Subcutaneous adipose tissue (tissue), 4 donors: ENCODE measurements around the gene KHDC1L. TPM values are rescaled to one million over a fixed set of nuclear protein-coding genes. Genes with fewer than 3 reads are reported as not detected.

Experiments
- CTCF ChIP-seq: fragments of 450-650 bp; IDR thresholded peaks from one replicate; pipeline ENCODE4 v1.5.1; 2016; ENCODE audit warnings: low read depth, mild to moderate bottlenecking, control low read depth, antibody characterized with exemption, moderate library complexity
- total RNA-seq, 4 donors: library from RNA; depleted of rRNA; stranded (reverse); fragments of >200 nt; gene quantifications; one replicate each; pipeline ENCODE4 v1.1.0, GENCODE V29; 2016

Gene KHDC1L
- total RNA-seq, 4 donors from 2014 or later: not detected

- TF ChIP-seq CTCF: no peak
Measured at GRCh38 chr6:73248192-73248903, 23.1 kb upstream of the KHDC1L start.

GRCh38 chr6:73242001-73242400, 16.7 kb upstream of the KHDC1L start:
- no peak for TF ChIP-seq CTCF

- TF ChIP-seq CTCF: no peak
Measured at GRCh38 chr6:73240730-73241129, 15.4 kb upstream of the KHDC1L start.

- TF ChIP-seq CTCF: no peak
Measured at GRCh38 chr6:73236144-73236750, 11.0 kb upstream of the KHDC1L start.

DNA sequence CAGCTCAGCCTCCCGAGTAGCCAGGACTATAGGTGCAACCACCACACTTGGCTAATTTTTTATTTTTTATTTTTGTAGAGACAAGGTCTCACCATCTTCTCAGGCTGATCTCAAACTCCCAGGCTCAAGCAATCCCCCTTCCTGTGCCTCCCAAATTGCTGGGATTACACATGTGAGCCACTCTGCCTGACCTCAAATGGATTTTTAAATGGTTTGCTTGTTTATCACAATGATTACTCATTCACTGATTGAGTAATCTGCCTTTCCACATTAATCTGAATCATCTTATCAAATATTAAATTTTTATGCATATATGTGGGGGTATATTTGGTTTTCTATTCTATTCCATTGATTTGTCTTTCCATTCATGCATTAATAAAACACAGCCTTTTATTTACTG, 9.4 kb upstream of the KHDC1L start:
- no peak for TF ChIP-seq CTCF

DNA sequence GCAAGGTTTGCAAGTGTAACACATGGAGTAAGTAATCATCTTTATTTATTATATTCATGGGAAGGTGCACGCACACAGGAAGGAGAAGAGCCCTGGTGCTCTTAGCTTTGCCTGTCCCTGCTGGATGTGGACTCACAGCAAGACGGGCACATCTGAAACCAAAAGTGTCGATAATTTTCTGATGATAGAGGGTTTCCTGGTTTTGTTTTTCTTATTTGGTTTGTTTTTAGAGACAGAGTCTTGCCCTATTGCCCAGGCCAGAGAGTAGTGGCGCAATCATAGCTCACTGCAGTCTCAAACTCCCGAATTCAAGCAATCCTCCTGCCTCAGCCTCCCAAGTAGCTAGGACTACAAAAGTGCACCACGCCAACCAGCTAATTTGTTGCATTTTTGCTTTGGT, 7.8 kb upstream of the KHDC1L start:
- TF ChIP-seq CTCF: no peak

DNA sequence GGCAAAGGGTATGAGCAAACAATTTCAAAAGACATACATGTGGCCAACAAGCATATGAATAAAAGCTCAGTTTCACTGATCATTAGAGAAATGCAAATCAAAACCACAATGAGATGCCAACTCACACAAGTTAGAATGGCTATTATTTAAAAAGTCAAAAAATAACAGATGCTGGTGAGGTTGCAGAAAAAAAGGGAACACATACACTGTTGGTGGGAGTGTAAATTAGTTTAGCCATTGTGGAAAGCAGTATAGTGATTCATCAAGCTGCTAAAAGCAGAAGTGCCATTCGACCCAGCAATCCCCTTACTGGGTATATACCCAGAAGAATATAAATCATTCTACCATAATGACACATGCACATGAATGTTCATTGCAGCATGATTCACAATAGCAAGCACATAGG, 6.7 kb upstream of the KHDC1L start:
- no peak for TF ChIP-seq CTCF
